C4-2B (cell line): Measurements from ENCODE around the gene TTLL13.

Experiments used
- ZFX ChIP-seq: fragments of 450-650 bp; IDR thresholded peaks from 2 replicates; pipeline ENCODE4 v1.6.1; 2017
- TF ChIP-seq, protein P1 (sequence below): fragments of 450-650 bp; conservative IDR thresholded peaks from 2 replicates; pipeline ENCODE4 v1.5.1; 2017; ENCODE audit warnings: mild to moderate bottlenecking

- TF ChIP-seq, protein P1, sequence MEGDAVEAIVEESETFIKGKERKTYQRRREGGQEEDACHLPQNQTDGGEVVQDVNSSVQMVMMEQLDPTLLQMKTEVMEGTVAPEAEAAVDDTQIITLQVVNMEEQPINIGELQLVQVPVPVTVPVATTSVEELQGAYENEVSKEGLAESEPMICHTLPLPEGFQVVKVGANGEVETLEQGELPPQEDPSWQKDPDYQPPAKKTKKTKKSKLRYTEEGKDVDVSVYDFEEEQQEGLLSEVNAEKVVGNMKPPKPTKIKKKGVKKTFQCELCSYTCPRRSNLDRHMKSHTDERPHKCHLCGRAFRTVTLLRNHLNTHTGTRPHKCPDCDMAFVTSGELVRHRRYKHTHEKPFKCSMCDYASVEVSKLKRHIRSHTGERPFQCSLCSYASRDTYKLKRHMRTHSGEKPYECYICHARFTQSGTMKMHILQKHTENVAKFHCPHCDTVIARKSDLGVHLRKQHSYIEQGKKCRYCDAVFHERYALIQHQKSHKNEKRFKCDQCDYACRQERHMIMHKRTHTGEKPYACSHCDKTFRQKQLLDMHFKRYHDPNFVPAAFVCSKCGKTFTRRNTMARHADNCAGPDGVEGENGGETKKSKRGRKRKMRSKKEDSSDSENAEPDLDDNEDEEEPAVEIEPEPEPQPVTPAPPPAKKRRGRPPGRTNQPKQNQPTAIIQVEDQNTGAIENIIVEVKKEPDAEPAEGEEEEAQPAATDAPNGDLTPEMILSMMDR: no peak
- no peak for TF ChIP-seq ZFX
These were observed 51.2 kb downstream of the TTLL13 start for GRCh38 chr15:90300541-90300940.
